ENCODE results near the gene EPB41L4A.
A peak's percentile ranks its signal among the peaks of the same experiment; 100 is the strongest.
"Not testable (repeated sequence)": the region's sequence is repeated elsewhere in the genome, so short reads cannot be mapped to it uniquely, and the experiment has no call there.

EPB41L4A gene, protein sequence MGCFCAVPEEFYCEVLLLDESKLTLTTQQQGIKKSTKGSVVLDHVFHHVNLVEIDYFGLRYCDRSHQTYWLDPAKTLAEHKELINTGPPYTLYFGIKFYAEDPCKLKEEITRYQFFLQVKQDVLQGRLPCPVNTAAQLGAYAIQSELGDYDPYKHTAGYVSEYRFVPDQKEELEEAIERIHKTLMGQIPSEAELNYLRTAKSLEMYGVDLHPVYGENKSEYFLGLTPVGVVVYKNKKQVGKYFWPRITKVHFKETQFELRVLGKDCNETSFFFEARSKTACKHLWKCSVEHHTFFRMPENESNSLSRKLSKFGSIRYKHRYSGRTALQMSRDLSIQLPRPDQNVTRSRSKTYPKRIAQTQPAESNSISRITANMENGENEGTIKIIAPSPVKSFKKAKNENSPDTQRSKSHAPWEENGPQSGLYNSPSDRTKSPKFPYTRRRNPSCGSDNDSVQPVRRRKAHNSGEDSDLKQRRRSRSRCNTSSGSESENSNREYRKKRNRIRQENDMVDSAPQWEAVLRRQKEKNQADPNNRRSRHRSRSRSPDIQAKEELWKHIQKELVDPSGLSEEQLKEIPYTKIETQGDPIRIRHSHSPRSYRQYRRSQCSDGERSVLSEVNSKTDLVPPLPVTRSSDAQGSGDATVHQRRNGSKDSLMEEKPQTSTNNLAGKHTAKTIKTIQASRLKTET

DNA sequence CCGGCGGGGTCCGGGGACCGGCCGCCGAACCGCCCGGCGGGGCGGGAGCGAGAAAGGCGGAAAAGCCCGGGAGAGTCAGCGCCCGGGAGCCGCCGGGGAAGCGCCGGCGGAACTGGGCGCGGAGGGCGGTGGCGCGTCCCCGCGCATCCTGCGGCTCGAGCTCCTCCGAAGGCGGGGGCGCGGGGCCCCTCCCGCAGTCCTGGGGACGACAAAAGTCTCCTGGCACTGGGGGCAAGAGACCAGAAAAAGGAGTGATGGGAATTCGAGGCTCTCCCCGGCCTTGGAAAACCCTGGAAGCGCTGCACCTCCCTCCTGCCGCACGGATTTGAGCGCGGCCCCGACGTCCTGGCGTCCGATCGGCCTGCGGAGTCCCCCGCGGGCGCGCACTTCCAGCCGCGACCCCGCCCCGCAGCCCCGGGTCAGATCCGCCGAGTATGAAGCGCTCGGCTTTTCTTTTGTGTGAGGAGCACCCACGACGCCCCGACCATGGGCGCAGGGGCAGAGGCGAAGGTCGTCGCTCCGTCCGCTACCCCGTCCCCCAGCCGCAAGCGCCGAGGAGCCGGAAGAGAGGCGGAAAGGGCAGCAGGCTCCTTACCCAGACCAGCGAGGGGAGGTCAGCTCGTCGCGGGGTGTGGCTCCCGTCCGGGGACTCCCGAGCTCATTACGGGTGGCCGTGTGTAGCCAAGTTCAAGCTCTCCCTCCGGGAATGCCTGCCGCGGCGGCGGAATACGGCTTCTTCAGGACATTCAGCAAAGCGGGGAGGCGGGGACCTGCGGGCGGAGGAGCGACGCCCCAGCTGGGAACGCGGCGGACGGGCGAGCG is at the start of gene EPB41L4A:
Gene EPB41L4A, minus strand, starts transcription at position 114 of the 822 bp plus-strand sequence. CDS start 238 bp downstream, outside the sequence.
- peak in 24 of 51 donors; percentile 1 to 67 (median 46) for DNase-seq

DNA sequence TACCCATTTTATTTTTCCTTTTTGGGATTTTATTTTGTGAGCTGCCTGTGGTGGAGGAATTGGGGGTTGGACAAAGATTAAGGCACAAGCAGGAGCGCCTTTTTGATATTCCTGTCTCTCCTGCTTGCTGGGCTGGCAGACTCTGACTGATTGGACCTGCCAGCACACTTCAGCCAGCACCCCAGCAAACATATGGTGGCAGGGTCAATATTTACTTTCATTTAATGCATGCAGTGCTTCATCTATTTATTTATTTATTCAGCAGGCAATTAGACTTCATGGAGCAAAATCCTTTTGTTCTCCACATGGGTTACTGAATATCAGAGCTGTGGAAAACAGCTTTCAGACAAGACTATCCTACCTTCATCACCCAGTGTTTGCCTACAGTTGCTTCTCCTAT is 48.4 kb upstream of the EPB41L4A start:
- no peak for DNase-seq

- DNase-seq, result not testable (repeated sequence)
Measured at GRCh38 chr5:112466261-112466660, 47.2 kb upstream of the EPB41L4A start.

DNA sequence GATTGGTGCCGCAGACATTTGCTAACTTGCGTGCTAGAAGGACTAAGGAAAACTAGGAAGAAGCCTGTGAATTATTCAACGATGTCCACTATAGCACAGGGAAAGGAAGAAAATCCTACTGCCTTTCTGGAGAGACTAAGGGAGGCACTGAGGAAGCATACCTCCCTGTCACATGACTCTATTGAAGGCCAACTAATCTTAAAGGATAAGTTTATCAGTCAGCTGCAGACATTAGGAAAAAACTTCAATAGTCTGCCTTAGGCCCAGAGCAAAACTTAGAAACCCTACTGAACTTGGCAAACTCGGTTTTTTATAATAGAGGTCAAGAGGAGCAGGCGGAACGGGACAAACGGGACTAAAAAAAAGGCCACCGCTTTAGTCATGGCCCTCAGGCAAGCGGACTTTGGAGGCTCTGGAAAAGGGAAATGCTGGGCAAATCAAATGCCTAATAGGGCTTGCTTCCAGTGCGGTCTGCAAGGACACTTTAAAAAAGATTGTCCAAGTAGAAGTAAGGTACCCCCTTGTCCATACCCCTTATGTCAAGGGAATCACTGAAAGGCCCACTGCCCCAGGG is 28.2 kb upstream of the EPB41L4A start:
- DNase-seq, result not testable (repeated sequence)

GRCh38 chr5:112445626-112446350 is 26.7 kb upstream of the EPB41L4A start:
- no peak for DNase-seq

DNA sequence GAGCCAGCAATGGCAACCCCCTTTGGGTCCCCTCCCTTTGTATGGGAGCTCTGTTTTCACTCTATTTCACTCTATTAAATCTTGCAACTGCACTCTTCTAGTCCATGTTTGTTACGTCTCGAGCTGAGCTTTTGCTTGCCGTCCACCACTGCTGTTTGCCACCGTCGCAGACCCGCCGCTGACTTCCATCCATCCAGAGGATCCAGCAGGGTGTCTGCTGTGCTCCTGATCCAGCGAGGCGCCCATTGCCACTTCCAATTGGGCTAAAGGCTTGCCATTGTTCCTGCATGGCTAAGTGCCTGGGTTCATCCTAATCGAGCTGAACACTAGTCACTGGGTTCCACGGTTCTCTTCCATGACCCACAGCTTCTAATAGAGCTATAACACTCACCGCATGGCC is 24.9 kb upstream of the EPB41L4A start:
- DNase-seq, result not testable (repeated sequence)

DNA sequence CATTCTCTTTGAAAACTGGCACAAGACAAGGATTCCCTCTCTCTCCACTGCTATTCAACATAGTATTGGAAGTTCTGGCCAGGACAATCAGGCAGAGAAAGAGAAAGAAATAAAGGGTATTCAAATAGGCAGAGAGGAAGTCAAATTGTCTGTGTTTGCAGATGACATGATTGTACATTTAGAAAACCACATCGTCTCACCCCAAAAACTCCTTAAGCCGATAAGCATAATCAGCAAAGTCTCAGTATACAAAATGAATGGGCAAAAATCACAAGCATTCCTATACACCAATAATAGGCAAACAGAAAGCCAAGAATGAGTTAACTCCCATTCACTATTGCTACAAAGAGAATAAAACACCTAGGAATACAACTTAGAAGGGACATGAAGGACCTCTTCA is 21.0 kb upstream of the EPB41L4A start:
- DNase-seq, result no peak

DNA sequence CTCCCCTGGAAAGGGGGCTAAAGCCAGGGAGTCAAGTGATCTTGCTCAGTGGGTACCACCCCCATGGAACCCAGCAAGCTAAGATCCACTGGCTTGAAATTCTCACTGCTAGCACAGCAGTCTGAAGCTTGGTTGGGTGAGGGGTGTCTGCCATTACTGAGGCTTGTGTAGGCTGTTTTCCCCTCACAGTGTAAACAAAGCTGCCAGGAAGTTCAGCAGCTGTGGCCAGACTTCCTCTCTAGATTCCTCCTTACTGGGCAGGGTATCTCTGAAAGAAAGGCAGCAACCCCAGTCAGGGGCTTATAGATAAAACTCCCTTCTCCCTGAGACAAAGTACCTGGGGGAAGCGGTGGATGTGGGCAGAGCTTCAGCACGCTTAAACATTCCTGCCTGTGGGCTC is 17.1 kb upstream of the EPB41L4A start:
- DNase-seq, result no peak

- DNase-seq, result no peak
Measured at GRCh38 chr5:112434641-112435040, 15.6 kb upstream of the EPB41L4A start.

DNA sequence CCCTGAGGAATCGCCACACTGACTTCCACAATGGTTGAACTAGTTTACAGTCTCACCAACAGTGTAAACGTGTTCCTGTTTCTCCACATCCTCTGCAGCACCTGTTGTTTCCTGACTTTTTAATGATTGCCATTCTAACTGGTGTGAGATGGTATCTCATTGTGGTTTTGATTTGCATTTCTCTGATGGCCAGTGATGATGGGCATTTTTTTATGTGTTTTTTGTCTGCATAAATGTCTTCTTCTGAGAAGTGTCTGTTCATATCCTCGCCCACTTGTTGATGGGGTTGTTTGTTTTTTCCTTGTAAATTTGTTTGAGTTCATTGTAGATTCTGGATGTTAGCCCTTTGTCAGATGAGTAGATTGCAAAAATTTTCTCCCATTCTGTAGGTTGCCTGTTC is 7.1 kb upstream of the EPB41L4A start:
- DNase-seq, result not testable (repeated sequence)

DNA sequence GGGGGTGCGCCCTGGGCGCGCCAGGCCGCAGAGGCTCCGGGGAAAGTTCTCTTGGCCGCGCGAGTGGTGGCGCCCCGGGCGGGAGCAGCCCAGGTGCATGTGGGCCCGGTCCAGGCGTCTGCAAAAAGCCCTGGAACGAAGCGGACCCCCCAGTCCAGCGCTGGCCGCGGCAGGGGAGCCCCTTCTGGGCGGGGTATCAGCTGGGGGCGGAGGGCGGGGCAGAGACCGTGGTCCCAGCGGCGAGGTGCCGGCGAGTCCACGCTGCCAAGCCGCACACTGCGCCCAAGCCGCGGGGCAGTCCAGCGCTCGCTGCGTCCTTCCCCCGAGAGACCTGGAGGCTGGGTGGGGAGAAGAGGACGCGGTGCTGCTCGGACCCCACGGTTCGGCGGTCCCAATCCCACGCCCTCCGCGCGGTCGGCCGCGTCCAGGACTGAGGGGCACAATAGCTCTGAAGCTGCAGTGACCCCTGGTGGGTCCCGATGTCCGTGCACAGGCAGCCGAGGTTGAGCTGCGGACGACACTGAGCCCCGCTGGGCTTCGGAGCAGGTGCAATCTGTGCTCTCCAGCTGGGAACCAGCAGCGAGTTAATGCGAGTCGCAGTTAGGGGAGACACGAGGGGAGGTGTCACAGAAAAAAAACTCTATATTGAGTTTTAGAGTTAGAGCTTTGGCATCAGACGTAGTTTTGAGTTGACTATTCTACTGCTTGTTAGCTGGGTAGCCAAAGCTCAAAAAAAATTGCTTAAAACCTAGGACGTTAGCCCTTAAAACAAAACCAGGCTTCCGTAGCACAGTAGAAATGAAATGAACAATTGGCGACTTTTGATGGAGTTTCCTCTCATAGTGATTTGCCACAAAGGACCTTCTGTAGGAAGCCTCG is 1.1 kb upstream of the EPB41L4A start:
- peak in 48 of 51 donors; percentile 22 to 83 (median 62) for DNase-seq

- peak in 8 of 51 donors; percentile 2 to 37 (median 14) for DNase-seq
Measured at GRCh38 chr5:112418659-112419163, 366 bp downstream of the EPB41L4A start.

- DNase-seq, result peak in 14 of 51 donors; percentile 3 to 47 (median 6)
Measured at GRCh38 chr5:112417931-112418658, 982 bp downstream of the EPB41L4A start.

DNA sequence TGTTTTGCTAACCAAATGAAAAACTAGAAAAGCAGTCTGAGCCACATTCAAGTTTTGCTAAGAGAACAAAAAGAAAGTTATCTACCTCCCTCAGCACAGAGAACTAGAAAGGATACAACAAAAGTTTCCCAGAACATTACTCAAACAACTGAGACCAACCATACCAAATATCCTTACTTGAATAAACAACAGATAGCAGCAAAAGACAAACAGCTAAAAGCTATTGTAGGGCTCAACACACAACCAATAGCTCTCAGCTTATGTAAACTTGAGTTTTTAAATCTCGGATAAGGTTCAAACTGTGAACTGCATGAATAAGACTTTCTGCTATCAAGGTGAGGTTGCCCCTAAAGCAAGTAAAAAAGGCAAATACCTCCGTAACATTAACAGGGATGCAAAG is 3.5 kb downstream of the EPB41L4A start:
- no peak for DNase-seq

DNA sequence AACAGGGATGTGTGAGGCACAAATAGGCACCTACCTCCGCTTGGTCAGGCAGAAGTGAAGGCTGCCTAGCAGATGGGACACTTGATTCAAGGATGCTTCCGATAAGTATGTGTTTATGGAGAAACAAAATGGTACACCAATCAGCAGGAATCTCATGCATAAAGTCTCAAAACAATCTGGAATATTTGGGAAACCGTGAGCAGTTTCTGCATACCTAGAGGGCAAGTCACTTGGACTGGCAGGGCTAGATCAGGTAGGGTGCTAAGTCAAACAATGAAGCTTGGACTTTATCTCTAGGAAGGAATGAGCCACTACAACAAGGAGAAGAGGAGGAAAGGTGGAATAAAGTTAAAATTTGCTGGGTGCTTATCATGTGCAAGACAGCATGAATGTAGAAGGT is 5.5 kb downstream of the EPB41L4A start:
- DNase-seq, result no peak

DNA sequence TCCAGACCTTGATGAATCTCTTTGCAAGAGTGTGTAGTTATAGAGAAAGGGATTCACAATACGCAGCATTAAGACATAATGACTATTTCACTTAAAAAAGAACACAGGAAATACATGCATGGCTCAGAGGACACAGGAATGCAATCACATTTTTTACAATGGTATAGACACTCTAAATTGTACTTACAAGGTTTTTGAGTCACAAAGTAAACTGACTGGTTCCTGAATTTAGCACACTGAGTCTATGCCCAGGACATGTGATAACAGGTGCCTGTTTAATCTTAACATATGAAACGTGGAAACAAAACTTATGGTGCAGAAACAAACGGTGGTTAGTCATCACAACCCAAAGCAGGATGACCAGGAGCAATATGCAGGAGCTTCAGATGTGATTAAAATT is 6.7 kb downstream of the EPB41L4A start:
- no peak for DNase-seq

GRCh38 chr5:112411903-112412302 is 7.2 kb downstream of the EPB41L4A start:
- DNase-seq, result no peak

- DNase-seq, result no peak
Measured at GRCh38 chr5:112407666-112408065, 11.4 kb downstream of the EPB41L4A start.

GRCh38 chr5:112407240-112407639 is 11.8 kb downstream of the EPB41L4A start:
- no peak for DNase-seq

All from hypothalamus (tissue), 51 donors.